Loucy (cell line): Measurements from ENCODE around the gene CAPRIN2.

Experiments
- EZH2phosphoT487 ChIP-seq: fragments of 200-600 bp; IDR thresholded peaks from 2 replicates; pipeline ENCODE4 v1.6.1; 2018; ENCODE audit warnings: antibody characterized with exemption, mild to moderate bottlenecking, moderate library complexity, borderline replicate concordance
- TF ChIP-seq, protein P1 (sequence below): fragments of 200-600 bp; sonication (generic); conservative IDR thresholded peaks from 2 replicates; pipeline ENCODE4 v1.5.1; 2014; ENCODE audit warnings: mild to moderate bottlenecking, antibody characterized with exemption, low read length

DNA sequence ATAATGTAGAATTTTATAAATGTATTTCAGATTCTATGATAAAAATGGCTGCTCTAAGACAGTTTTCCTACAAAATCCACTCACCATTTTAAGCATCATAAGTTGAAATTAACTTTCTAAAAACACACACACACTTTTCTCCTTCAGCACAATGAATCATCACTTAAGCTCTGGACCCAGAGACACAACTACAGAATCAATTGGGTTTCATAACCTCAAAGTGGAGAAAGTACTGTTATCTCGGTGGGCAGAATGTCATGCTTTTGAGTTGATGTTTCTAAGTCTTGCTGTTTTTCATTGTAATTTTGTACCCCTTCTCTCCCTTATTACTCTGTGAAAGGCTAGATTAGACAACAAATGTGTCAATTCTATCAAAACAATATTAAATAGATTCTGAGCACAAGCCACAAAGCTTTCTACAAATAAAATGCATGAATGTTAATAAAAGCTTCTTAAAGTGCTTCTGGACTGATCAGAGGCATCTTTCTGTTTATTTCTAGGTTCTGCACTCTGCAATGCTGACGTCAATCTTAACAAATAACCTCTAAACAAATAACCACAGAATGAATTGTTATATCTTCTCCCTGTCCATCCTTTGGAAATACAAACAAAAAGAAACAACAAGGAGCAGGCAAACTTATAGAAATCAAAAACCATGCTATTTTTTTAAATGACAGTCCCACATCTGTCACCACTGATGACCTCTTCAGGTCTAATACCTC, 67.3 kb downstream of the CAPRIN2 start:
- TF ChIP-seq EZH2phosphoT487 = no peak
- TF ChIP-seq, protein P1, sequence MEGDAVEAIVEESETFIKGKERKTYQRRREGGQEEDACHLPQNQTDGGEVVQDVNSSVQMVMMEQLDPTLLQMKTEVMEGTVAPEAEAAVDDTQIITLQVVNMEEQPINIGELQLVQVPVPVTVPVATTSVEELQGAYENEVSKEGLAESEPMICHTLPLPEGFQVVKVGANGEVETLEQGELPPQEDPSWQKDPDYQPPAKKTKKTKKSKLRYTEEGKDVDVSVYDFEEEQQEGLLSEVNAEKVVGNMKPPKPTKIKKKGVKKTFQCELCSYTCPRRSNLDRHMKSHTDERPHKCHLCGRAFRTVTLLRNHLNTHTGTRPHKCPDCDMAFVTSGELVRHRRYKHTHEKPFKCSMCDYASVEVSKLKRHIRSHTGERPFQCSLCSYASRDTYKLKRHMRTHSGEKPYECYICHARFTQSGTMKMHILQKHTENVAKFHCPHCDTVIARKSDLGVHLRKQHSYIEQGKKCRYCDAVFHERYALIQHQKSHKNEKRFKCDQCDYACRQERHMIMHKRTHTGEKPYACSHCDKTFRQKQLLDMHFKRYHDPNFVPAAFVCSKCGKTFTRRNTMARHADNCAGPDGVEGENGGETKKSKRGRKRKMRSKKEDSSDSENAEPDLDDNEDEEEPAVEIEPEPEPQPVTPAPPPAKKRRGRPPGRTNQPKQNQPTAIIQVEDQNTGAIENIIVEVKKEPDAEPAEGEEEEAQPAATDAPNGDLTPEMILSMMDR = no peak
